Measurements from ENCODE around the gene IKBKE.

IKBKE gene

GRCh38 chr1:206513312-206514111, 43.2 kb downstream of the IKBKE start:
- POLR2A ChIA-PET = no interaction called here
- TF ChIP-seq, protein P1, sequence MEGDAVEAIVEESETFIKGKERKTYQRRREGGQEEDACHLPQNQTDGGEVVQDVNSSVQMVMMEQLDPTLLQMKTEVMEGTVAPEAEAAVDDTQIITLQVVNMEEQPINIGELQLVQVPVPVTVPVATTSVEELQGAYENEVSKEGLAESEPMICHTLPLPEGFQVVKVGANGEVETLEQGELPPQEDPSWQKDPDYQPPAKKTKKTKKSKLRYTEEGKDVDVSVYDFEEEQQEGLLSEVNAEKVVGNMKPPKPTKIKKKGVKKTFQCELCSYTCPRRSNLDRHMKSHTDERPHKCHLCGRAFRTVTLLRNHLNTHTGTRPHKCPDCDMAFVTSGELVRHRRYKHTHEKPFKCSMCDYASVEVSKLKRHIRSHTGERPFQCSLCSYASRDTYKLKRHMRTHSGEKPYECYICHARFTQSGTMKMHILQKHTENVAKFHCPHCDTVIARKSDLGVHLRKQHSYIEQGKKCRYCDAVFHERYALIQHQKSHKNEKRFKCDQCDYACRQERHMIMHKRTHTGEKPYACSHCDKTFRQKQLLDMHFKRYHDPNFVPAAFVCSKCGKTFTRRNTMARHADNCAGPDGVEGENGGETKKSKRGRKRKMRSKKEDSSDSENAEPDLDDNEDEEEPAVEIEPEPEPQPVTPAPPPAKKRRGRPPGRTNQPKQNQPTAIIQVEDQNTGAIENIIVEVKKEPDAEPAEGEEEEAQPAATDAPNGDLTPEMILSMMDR (IDR thresholded peaks at IDR 0.05; ENCODE audit: control extremely low read depth, extremely low read depth, low read depth, missing control alignments) = no peak
- CTCF ChIA-PET = interaction anchor here (0.9 to 1.9 kb wide), 3 partner anchors 9 to 32 kb away, joined by 3 to 5 read pairs (median 4); no protein-coding TSS in a partner anchor
- no peak for DNase-seq (ENCODE audit: extremely low spot score)

GRCh38 chr1:206514813-206515387, 44.6 kb downstream of the IKBKE start:
- ChIA-PET POLR2A (no interaction called here), CTCF (interaction anchor here (1.1 to 1.6 kb wide), 2 partner anchors 12 to 149 kb away, joined by 3 to 7 read pairs; no protein-coding TSS in a partner anchor)
- TF ChIP-seq, protein P1 (IDR thresholded peaks at IDR 0.05; ENCODE audit: control extremely low read depth, extremely low read depth, low read depth, missing control alignments) = no peak
- no peak for DNase-seq (ENCODE audit: extremely low spot score)

DNA sequence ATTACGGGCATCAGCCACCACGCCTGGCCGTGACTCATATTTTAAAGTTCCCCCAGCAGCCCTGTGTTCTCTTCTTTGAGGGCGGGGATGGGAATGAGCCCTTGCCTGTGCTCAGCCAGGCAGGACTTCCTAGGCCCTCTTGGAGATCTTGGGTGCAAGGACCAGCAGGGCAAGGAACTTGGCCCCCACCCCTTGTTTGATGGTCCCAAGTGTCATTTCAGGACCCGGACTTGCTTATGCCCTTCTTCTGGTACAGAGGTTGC, 46.4 kb downstream of the IKBKE start:
- ChIA-PET CTCF (interaction anchor here (1.1 to 3.6 kb wide), 5 partner anchors 10 to 37 kb away, joined by 4 to 13 read pairs (median 7); partner anchors contain the start of gene RASSF5), POLR2A (interaction anchor here (1.2 to 1.5 kb wide), 2 partner anchors 9 to 10 kb away, joined by 3 to 4 read pairs; partner anchors contain the start of gene RASSF5)
- no peak for DNase-seq (ENCODE audit: extremely low spot score)
- TF ChIP-seq, protein P1 (IDR thresholded peaks at IDR 0.05; ENCODE audit: control extremely low read depth, extremely low read depth, low read depth, missing control alignments) = no peak

- ChIA-PET POLR2A (interaction anchor here (0.8 to 1.0 kb wide), 3 partner anchors 11 to 92 kb away, joined by 4 to 6 read pairs (median 4); partner anchors contain the start of gene RASSF5), CTCF (interaction anchor here (1.0 to 3.6 kb wide), 8 partner anchors 11 to 66 kb away, joined by 3 to 13 read pairs (median 6); partner anchors contain the start of gene RASSF5)
- DNase-seq (ENCODE audit: extremely low spot score) = no peak
- TF ChIP-seq, protein P1 (IDR thresholded peaks at IDR 0.05; ENCODE audit: control extremely low read depth, extremely low read depth, low read depth, missing control alignments) = no peak
Observed at GRCh38 chr1:206517784-206518183, 47.5 kb downstream of the IKBKE start.

- TF ChIP-seq, protein P1 (IDR thresholded peaks at IDR 0.05; ENCODE audit: control extremely low read depth, extremely low read depth, low read depth, missing control alignments) = no peak
- ChIA-PET POLR2A (interaction anchor here (0.8 to 1.0 kb wide), 3 partner anchors 11 to 92 kb away, joined by 4 to 6 read pairs (median 4); partner anchors contain the start of gene RASSF5), CTCF (interaction anchor here (1.0 to 3.6 kb wide), 7 partner anchors 12 to 65 kb away, joined by 3 to 13 read pairs (median 7); partner anchors contain the start of gene RASSF5)
- no peak for DNase-seq (ENCODE audit: extremely low spot score)
Observed at GRCh38 chr1:206518206-206518605, 47.9 kb downstream of the IKBKE start.

- DNase-seq (ENCODE audit: extremely low spot score) = no peak
- CTCF ChIA-PET = interaction anchor here (1.0 to 3.6 kb wide), 6 partner anchors 12 to 39 kb away, joined by 3 to 13 read pairs (median 5); partner anchors contain the start of gene RASSF5
- POLR2A ChIA-PET = interaction anchor here (0.8 to 1.0 kb wide), 2 partner anchors 12 to 13 kb away, joined by 4 to 6 read pairs; partner anchors contain the start of gene RASSF5
- TF ChIP-seq, protein P1 (IDR thresholded peaks at IDR 0.05; ENCODE audit: control extremely low read depth, extremely low read depth, low read depth, missing control alignments) = no peak
Observed at GRCh38 chr1:206518743-206519142, 48.5 kb downstream of the IKBKE start.
